HL-60 (cell line): ENCODE measurements around the gene VWDE.

ENCODE experiments used
- DNase-seq, 2 experiments: peaks; one replicate each; pipeline ENCODE4 v3.0.0-alpha.2; 2010 to 2020; ENCODE audit warnings: low read depth in 1 of 2, low spot score in 1 of 2
- H3K27ac ChIP-seq: fragments of 250-450 bp; sonication (Bioruptor Pico); replicated peaks from 2 replicates; pipeline ENCODE4 v1.5.1; 2020; ENCODE audit warnings: mild to moderate bottlenecking, moderate library complexity
- H3K27me3 ChIP-seq: fragments of 250-450 bp; sonication (Bioruptor Pico); 2 replicates; pipeline ENCODE4 v1.5.1; 2021; ENCODE audit warnings: mild to moderate bottlenecking, moderate library complexity; ENCODE audit not compliant: insufficient read depth, poor library complexity, severe bottlenecking
- H3K4me3 ChIP-seq: replicated peaks from 2 replicates; pipeline ENCODE4 v1.5.1; 2011; ENCODE audit warnings: mild to moderate bottlenecking, control low read depth, low read length; ENCODE audit not compliant: insufficient read depth
- GABPA ChIP-seq: IDR thresholded peaks from 2 replicates; pipeline ENCODE4 v1.6.1; 2012; ENCODE audit warnings: low read depth
- POLR2AphosphoS5 ChIP-seq: IDR thresholded peaks from 2 replicates; pipeline ENCODE4 v1.6.1; 2012; ENCODE audit warnings: low read depth
- SPI1 ChIP-seq: IDR thresholded peaks from 2 replicates; pipeline ENCODE4 v1.6.1; 2012; ENCODE audit warnings: low read depth, mild to moderate bottlenecking, borderline replicate concordance
- TF ChIP-seq, protein P1 (sequence below): IDR thresholded peaks from 2 replicates; pipeline ENCODE4 v1.6.1; 2012; ENCODE audit warnings: low read depth; ENCODE audit not compliant: insufficient replicate concordance
- TF ChIP-seq, protein P2 (sequence below): IDR thresholded peaks from one replicate; pipeline ENCODE4 v1.5.1; 2011; ENCODE audit warnings: low read length, control low read depth, inconsistent platforms; ENCODE audit not compliant: insufficient read depth

Gene VWDE

GRCh38 chr7:12377406-12377805, 26.3 kb downstream of the VWDE start:
- DNase-seq = no peak
- no peak overlapping the region for H3K27ac ChIP-seq
- TF ChIP-seq, protein P1, sequence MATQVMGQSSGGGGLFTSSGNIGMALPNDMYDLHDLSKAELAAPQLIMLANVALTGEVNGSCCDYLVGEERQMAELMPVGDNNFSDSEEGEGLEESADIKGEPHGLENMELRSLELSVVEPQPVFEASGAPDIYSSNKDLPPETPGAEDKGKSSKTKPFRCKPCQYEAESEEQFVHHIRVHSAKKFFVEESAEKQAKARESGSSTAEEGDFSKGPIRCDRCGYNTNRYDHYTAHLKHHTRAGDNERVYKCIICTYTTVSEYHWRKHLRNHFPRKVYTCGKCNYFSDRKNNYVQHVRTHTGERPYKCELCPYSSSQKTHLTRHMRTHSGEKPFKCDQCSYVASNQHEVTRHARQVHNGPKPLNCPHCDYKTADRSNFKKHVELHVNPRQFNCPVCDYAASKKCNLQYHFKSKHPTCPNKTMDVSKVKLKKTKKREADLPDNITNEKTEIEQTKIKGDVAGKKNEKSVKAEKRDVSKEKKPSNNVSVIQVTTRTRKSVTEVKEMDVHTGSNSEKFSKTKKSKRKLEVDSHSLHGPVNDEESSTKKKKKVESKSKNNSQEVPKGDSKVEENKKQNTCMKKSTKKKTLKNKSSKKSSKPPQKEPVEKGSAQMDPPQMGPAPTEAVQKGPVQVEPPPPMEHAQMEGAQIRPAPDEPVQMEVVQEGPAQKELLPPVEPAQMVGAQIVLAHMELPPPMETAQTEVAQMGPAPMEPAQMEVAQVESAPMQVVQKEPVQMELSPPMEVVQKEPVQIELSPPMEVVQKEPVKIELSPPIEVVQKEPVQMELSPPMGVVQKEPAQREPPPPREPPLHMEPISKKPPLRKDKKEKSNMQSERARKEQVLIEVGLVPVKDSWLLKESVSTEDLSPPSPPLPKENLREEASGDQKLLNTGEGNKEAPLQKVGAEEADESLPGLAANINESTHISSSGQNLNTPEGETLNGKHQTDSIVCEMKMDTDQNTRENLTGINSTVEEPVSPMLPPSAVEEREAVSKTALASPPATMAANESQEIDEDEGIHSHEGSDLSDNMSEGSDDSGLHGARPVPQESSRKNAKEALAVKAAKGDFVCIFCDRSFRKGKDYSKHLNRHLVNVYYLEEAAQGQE = no peak
- TF ChIP-seq SPI1 (no peak), GABPA (no peak), POLR2AphosphoS5 (no peak)
- TF ChIP-seq, protein P2, sequence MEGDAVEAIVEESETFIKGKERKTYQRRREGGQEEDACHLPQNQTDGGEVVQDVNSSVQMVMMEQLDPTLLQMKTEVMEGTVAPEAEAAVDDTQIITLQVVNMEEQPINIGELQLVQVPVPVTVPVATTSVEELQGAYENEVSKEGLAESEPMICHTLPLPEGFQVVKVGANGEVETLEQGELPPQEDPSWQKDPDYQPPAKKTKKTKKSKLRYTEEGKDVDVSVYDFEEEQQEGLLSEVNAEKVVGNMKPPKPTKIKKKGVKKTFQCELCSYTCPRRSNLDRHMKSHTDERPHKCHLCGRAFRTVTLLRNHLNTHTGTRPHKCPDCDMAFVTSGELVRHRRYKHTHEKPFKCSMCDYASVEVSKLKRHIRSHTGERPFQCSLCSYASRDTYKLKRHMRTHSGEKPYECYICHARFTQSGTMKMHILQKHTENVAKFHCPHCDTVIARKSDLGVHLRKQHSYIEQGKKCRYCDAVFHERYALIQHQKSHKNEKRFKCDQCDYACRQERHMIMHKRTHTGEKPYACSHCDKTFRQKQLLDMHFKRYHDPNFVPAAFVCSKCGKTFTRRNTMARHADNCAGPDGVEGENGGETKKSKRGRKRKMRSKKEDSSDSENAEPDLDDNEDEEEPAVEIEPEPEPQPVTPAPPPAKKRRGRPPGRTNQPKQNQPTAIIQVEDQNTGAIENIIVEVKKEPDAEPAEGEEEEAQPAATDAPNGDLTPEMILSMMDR = no peak
- H3K27me3 ChIP-seq = no peaks in the 10 kb centered on the region
- no peak overlapping the region for H3K4me3 ChIP-seq

- TF ChIP-seq GABPA (no peak), POLR2AphosphoS5 (no peak), SPI1 (no peak)
- TF ChIP-seq, protein P2 = no peak
- TF ChIP-seq, protein P1 = no peak
- no peaks in the 10 kb centered on the region for H3K27me3 ChIP-seq
- H3K27ac ChIP-seq = no peak overlapping the region
- H3K4me3 ChIP-seq = no peak overlapping the region
- DNase-seq = no peak
These were observed 29.9 kb downstream of the VWDE start for GRCh38 chr7:12373580-12374263.

- Histone ChIP-seq H3K27me3 (no peaks in the 10 kb centered on the region), H3K4me3 (no peak overlapping the region), H3K27ac (no peak overlapping the region)
- DNase-seq = no peak
- no peak for TF ChIP-seq SPI1
- no peak for TF ChIP-seq POLR2AphosphoS5
- no peak for TF ChIP-seq GABPA
- TF ChIP-seq, protein P1 = no peak
- TF ChIP-seq, protein P2 = no peak
These were observed 33.4 kb downstream of the VWDE start for GRCh38 chr7:12370249-12370648.
